A549 treated with DMSO at 1 μM for 4 hours (cell line): Measurements from ENCODE around the gene GTPBP2. TPM values are rescaled to one million over a fixed set of nuclear protein-coding genes. Genes with fewer than 3 reads are reported as not detected.

ENCODE experiments used
- total RNA-seq: library from RNA; stranded (reverse); fragments of 200-300 nt; extraction: Qiagen RNA extraction; gene quantifications from 5 replicates; pipeline ENCODE4 v1.2.3, GENCODE V29; 2022; ENCODE audit warnings: low read depth

The GTPBP2 gene, protein sequence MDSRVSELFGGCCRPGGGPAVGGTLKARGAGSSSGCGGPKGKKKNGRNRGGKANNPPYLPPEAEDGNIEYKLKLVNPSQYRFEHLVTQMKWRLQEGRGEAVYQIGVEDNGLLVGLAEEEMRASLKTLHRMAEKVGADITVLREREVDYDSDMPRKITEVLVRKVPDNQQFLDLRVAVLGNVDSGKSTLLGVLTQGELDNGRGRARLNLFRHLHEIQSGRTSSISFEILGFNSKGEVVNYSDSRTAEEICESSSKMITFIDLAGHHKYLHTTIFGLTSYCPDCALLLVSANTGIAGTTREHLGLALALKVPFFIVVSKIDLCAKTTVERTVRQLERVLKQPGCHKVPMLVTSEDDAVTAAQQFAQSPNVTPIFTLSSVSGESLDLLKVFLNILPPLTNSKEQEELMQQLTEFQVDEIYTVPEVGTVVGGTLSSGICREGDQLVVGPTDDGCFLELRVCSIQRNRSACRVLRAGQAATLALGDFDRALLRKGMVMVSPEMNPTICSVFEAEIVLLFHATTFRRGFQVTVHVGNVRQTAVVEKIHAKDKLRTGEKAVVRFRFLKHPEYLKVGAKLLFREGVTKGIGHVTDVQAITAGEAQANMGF
- total RNA-seq = 18.4 to 21.5 TPM (median 20.0 TPM) in 5 replicates

GRCh38 chr6:43629104-43629504, at the start of gene GTPBP2:
TSS of gene GTPBP2 (minus strand) at chr6:43629264. CDS start at chr6:43629162, 102 bp downstream.

GRCh38 chr6:43644940-43645612, 16.0 kb upstream of the GTPBP2 start, which contains the start of gene RSPH9:
TSS of gene RSPH9 (plus strand) at chr6:43645036. CDS start at chr6:43645099, 63 bp downstream.

GRCh38 chr6:43635387-43636307, 6.6 kb upstream of the GTPBP2 start, which contains the start of gene MAD2L1BP:
TSS of gene MAD2L1BP (plus strand) at chr6:43635840. CDS start at chr6:43635876, 36 bp downstream.

GRCh38 chr6:43575772-43576551, 53.1 kb downstream of the GTPBP2 start, which contains the start of the genes POLH and XPO5:
TSS of gene POLH (plus strand) at chr6:43576185. CDS start at chr6:43582320, 6,135 bp downstream.
TSS of gene XPO5 (minus strand) at chr6:43576038. CDS start at chr6:43575864, 174 bp downstream.

Other genes with a start within 250 kb of the GTPBP2 start
- gene ABCC10, start 201.7 kb downstream of the GTPBP2 start, total RNA-seq = 8.5 to 10.4 TPM (median 9.6 TPM) in 5 replicates
- 3.5 to 6.8 TPM (median 6.4 TPM) in 5 replicates for gene DLK2, start 173.7 kb downstream of the GTPBP2 start, total RNA-seq
- 18.6 to 21.0 TPM (median 20.1 TPM) in 5 replicates for gene TJAP1, start 151.7 kb downstream of the GTPBP2 start, total RNA-seq
- 0.74 to 1.3 TPM (median 1.1 TPM) in 5 replicates for gene LRRC73, start 118.9 kb downstream of the GTPBP2 start, total RNA-seq
- gene YIPF3, start 112.3 kb downstream of the GTPBP2 start, total RNA-seq = 60.8 to 71.1 TPM (median 68.3 TPM) in 5 replicates
- gene POLR1C, start 112.2 kb downstream of the GTPBP2 start, total RNA-seq = 47.0 to 60.7 TPM (median 53.9 TPM) in 5 replicates
- 29.2 to 33.9 TPM (median 31.6 TPM) in 5 replicates for gene XPO5, start 53.2 kb downstream of the GTPBP2 start, total RNA-seq
- 8.3 to 10.5 TPM (median 9.3 TPM) in 5 replicates for gene POLH, start 53.1 kb downstream of the GTPBP2 start, total RNA-seq
- gene MAD2L1BP, start 6.6 kb upstream of the GTPBP2 start, total RNA-seq = 32.0 to 38.9 TPM (median 35.1 TPM) in 5 replicates
- 0.17 to 0.26 TPM (median 0.20 TPM) in 5 replicates for gene RSPH9, start 15.8 kb upstream of the GTPBP2 start, total RNA-seq
- gene MRPS18A, start 58.5 kb upstream of the GTPBP2 start, total RNA-seq = 42.5 to 49.4 TPM (median 44.6 TPM) in 5 replicates
- gene VEGFA, start 140.9 kb upstream of the GTPBP2 start, total RNA-seq = 30.6 to 34.4 TPM (median 33.1 TPM) in 5 replicates